HepG2 (cell line): ENCODE results near the gene DLG2. TPM values are rescaled to one million over a fixed set of nuclear protein-coding genes. Genes with fewer than 3 reads are reported as not detected.

Experiments used
- ATAC-seq: fragments of 200-7000 bp; cut with Tn5 transposase; 3 replicates; pipeline ENCODE4 v1.9.1; 2020; ENCODE audit warnings: mild to moderate bottlenecking, moderate library complexity
- BruUV-seq: library from RNA; stranded (reverse); fragments of 400-500 nt; replicated peaks from 2 replicates; lab custom pipeline; 2021; lab: Mats Ljungman, UMichigan
- CTCF ChIA-PET: fragments of 300-600 bp; formaldehyde crosslinking; extraction: SDS; loops from one replicate; lab custom pipeline; 2021; ENCODE audit warnings: low total read pairs, inconsistent platforms, low intra/inter-chr PET ratio; lab: Yijun Ruan, JAX
- POLR2A ChIA-PET: fragments of 350-600 bp; sonication (Branson Sonifier 250); formaldehyde crosslinking; loops from one replicate; lab custom pipeline; 2020; ENCODE audit warnings: antibody characterized with exemption, inconsistent platforms; lab: Yijun Ruan, JAX
- DNase-seq: peaks from one replicate; pipeline ENCODE4 v3.0.0-alpha.2; 2015; ENCODE audit warnings: low spot score
- FAIRE-seq: peaks from 3 replicates; lab custom pipeline; 2011; peaks lifted over from hg19 to GRCh38; lab: Jason Lieb, UNC
- H2AFZ ChIP-seq: one replicate; pipeline ENCODE4 v1.6.1; 2011; ENCODE audit warnings: low read length, inconsistent platforms
- H3K27ac ChIP-seq: fragments of 300-600 bp; 3 replicates; pipeline ENCODE4 v1.8.0; 2011; ENCODE audit warnings: mixed run types, mild to moderate bottlenecking, mixed read lengths, low read length, inconsistent platforms; ENCODE audit not compliant: insufficient read depth; ENCODE audit errors: extremely low read length
- H3K27me3 ChIP-seq, 2 experiments: fragments of 200-600 bp in 1 of 2; 2 replicates in 1 of 2; 3 replicates in 1 of 2; pipeline versions ENCODE4 v1.6.0 to v1.8.0; 2011; ENCODE audit warnings: low read length in 2 of 2, mild to moderate bottlenecking in 2 of 2, moderate library complexity in 2 of 2, inconsistent platforms in 1 of 2; ENCODE audit not compliant: insufficient read depth in 2 of 2, control insufficient read depth in 1 of 2
- H3K36me3 ChIP-seq, 2 experiments: fragments of 200-600 bp in 1 of 2; replicated peaks in 1 of 2; 2 replicates in 1 of 2; 3 replicates in 1 of 2; pipeline versions ENCODE4 v1.5.1 to v1.8.0; 2011; ENCODE audit warnings: low read length in 2 of 2, inconsistent platforms in 1 of 2; ENCODE audit not compliant: insufficient read depth in 2 of 2, control insufficient read depth in 1 of 2
- H3K4me1 ChIP-seq: 2 replicates; pipeline ENCODE4 v1.5.1; 2012; ENCODE audit warnings: low read length, inconsistent platforms; ENCODE audit not compliant: insufficient read depth
- H3K4me2 ChIP-seq: 2 replicates; pipeline ENCODE4 v1.6.0; 2011; ENCODE audit warnings: low read depth, low read length, inconsistent platforms
- H3K4me3 ChIP-seq, 3 experiments: fragments of 200-600 bp in 1 of 3; sonication (generic), shearing (Covaris generic) in 1 of 3; replicated peaks in 1 of 3; 2 replicates each; pipeline ENCODE4 v1.5.1; 2011 to 2016; ENCODE audit warnings: low read length in 3 of 3, inconsistent platforms in 2 of 3, low read depth in 2 of 3, mild to moderate bottlenecking in 2 of 3, control low read depth in 1 of 3, mixed read lengths in 1 of 3; ENCODE audit not compliant: insufficient read depth in 1 of 3
- H3K79me2 ChIP-seq: one replicate; pipeline ENCODE4 v1.6.1; 2011; ENCODE audit warnings: low read length, inconsistent platforms; ENCODE audit not compliant: insufficient read depth
- H3K9ac ChIP-seq: 2 replicates; pipeline ENCODE4 v1.6.0; 2011; ENCODE audit warnings: mild to moderate bottlenecking, low read depth, low read length, inconsistent platforms; ENCODE audit not compliant: insufficient read depth
- H3K9me3 ChIP-seq: 2 replicates; pipeline ENCODE4 v1.5.1; 2012; ENCODE audit warnings: mild to moderate bottlenecking, low read length
- H4K20me1 ChIP-seq: 2 replicates; pipeline ENCODE4 v1.6.0; 2011; ENCODE audit warnings: inconsistent platforms, mild to moderate bottlenecking, low read length, moderate library complexity; ENCODE audit not compliant: insufficient read depth
- ETV5 ChIP-seq: IDR thresholded peaks from 2 replicates; pipeline ENCODE4 v1.6.1; 2018; ENCODE audit warnings: missing biosample characterization, missing genetic modification reagents, inconsistent platforms, borderline replicate concordance
- FOXO4 ChIP-seq: sonication (generic); formaldehyde crosslinking; conservative IDR thresholded peaks from 2 replicates; pipeline ENCODE4 v1.8.1; 2023; ENCODE audit warnings: missing genetic modification reagents
- HMG20B ChIP-seq: conservative IDR thresholded peaks from 2 replicates; pipeline ENCODE4 v1.6.1; 2016; ENCODE audit warnings: missing genetic modification reagents, missing compliant biosample characterization
- HOXA9 ChIP-seq: sonication (generic); formaldehyde crosslinking; IDR thresholded peaks from 2 replicates; pipeline ENCODE4 v1.8.1; 2022; ENCODE audit warnings: missing genetic modification reagents, mild to moderate bottlenecking, moderate library complexity, borderline replicate concordance
- PAWR ChIP-seq: sonication (generic); formaldehyde crosslinking; IDR thresholded peaks from 2 replicates; pipeline ENCODE4 v1.4.0; 2020; ENCODE audit warnings: missing genetic modification reagents, mild to moderate bottlenecking, borderline replicate concordance
- SIN3A ChIP-seq: IDR thresholded peaks from 2 replicates; pipeline ENCODE4 v1.6.1; 2011; ENCODE audit warnings: low read depth, mild to moderate bottlenecking, control low read depth, low read length, borderline replicate concordance
- SRSF9 ChIP-seq: fragments of 200-400 bp; formaldehyde crosslinking; IDR thresholded peaks from 2 replicates; pipeline ENCODE4 v1.6.1; 2018; ENCODE audit warnings: borderline replicate concordance, mild to moderate bottlenecking, low read depth, low read length; ENCODE audit not compliant: insufficient read depth, poor library complexity, severe bottlenecking
- TFDP2 ChIP-seq: sonication (generic); formaldehyde crosslinking; IDR thresholded peaks from 2 replicates; pipeline ENCODE4 v1.4.0; 2020; ENCODE audit warnings: missing genetic modification reagents
- ZNF180 ChIP-seq: sonication (generic); formaldehyde crosslinking; IDR thresholded peaks from 2 replicates; pipeline ENCODE4 v1.4.0; 2020; ENCODE audit warnings: low read depth, missing genetic modification reagents, borderline replicate concordance
- ZNF235 ChIP-seq: sonication (generic); formaldehyde crosslinking; IDR thresholded peaks from 2 replicates; pipeline ENCODE4 v1.8.1; 2023; ENCODE audit warnings: mild to moderate bottlenecking, missing genetic modification reagents, borderline replicate concordance
- ZNF24 ChIP-seq: fragments of 450-650 bp; IDR thresholded peaks from 2 replicates; pipeline ENCODE4 v1.6.1; 2017; ENCODE audit warnings: antibody characterized with exemption, mild to moderate bottlenecking
- ZNF441 ChIP-seq: sonication (generic); formaldehyde crosslinking; IDR thresholded peaks from 2 replicates; pipeline ENCODE4 v1.7.0; 2021; ENCODE audit warnings: missing genetic modification reagents, borderline replicate concordance
- ZNF670 ChIP-seq: sonication (generic); formaldehyde crosslinking; IDR thresholded peaks from 2 replicates; pipeline ENCODE4 v1.8.0; 2022; ENCODE audit warnings: mild to moderate bottlenecking, missing genetic modification reagents, borderline replicate concordance
- ZNF710 ChIP-seq: sonication (generic); formaldehyde crosslinking; IDR thresholded peaks from 2 replicates; pipeline ENCODE4 v1.5.0; 2020; ENCODE audit warnings: mild to moderate bottlenecking, missing genetic modification reagents, borderline replicate concordance
- ZNF761 ChIP-seq: sonication (generic); formaldehyde crosslinking; conservative IDR thresholded peaks from 2 replicates; pipeline ENCODE4 v1.4.0; 2020; ENCODE audit warnings: mild to moderate bottlenecking, missing genetic modification reagents
- ZNF839 ChIP-seq: sonication (generic); formaldehyde crosslinking; IDR thresholded peaks from 2 replicates; pipeline ENCODE4 v1.4.0; 2020; ENCODE audit warnings: missing genetic modification reagents, mild to moderate bottlenecking, borderline replicate concordance
- WGBS: methylation state at CpG from one replicate; pipeline ENCODE4 v1.1.6; 2017; ENCODE audit warnings: low lambda C conversion rate; 5-methylcytosine and 5-hydroxymethylcytosine counted together
- in situ Hi-C: cut with HindIII; loops from 2 replicates; pipeline ENCODE4 v1.10.0; 2017; ENCODE audit warnings: low pct_unique_long_range_greater_than_20kb; ENCODE audit not compliant: extremely low pct_ligation_motif_present
- intact Hi-C: fragments of 100-400 bp; cut with micrococcal nuclease; formaldehyde crosslinking; loops from one replicate; pipeline ENCODE4 v1.10.0; 2022; ENCODE audit not compliant: unreplicated experiment
- polyA plus RNA-seq, 8 experiments: library from polyadenylated mRNA; depleted of rRNA in 3 of 8; stranded (reverse) in 7 of 8; unstranded in 1 of 8; fragments of >200 nt; fragmentation: Illumina TruSeq in 4 of 8; extraction: Trizol in 4 of 8; gene quantifications; 2 replicates each; pipeline versions ENCODE4 v1.2.1 to v1.2.3, GENCODE V29; 2011 to 2016; ENCODE audit warnings: low read depth in 4 of 8, missing spikeins in 1 of 8, mixed read lengths in 1 of 8; ENCODE audit not compliant: insufficient read depth in 1 of 8
- total RNA-seq, 5 experiments: library from RNA; depleted of rRNA; stranded (reverse); fragments of >200 nt; fragmentation: Illumina TruSeq; extraction: Trizol; gene quantifications; 2 replicates each; pipeline ENCODE4 v1.2.3, GENCODE V29; 2016; ENCODE audit warnings: low read depth in 1 of 5

DLG2 gene
- total and polyA plus RNA-seq, 2 of the 13 experiments (the other 11 are each of a cell fraction or from before 2014, with no cell fraction given), result 0.46 to 1.0 TPM

GRCh38 chr11:85385111-85385510 lies 242.0 kb downstream of the DLG2 start:
- no peaks in the 10 kb centered on the region for H3K79me2 ChIP-seq
- ChIA-PET POLR2A (no interaction called here), CTCF (no interaction called here)
- H4K20me1 ChIP-seq, result no peaks in the 10 kb centered on the region
- in situ Hi-C loops (no loop called here), intact Hi-C loops (no loop called here)
- BruUV-seq, result no TSS peak
- no peak overlapping the region for H3K4me3 ChIP-seq
- WGBS, result 0% methylated on average over 1 of the region's 1 CpG
- H2AFZ ChIP-seq, result no peak overlapping the region
- FAIRE-seq (no peak), ATAC-seq (no peak), DNase-seq (no peak)
- H3K9me3 ChIP-seq, result no peaks in the 10 kb centered on the region
- no peak overlapping the region for H3K27ac ChIP-seq
- H3K9ac ChIP-seq, result no peak overlapping the region
- TF ChIP-seq SIN3A (no peak), ZNF710 (CRISPR knock-in tag) (no peak), TFDP2 (CRISPR knock-in tag) (no peak), ETV5 (CRISPR knock-in tag) (no peak), HOXA9 (CRISPR knock-in tag) (no peak), ZNF180 (CRISPR knock-in tag) (no peak), PAWR (CRISPR knock-in tag) (no peak), SRSF9 (no peak), ZNF24 (no peak), HMG20B (CRISPR knock-in tag) (no peak), ZNF839 (CRISPR knock-in tag) (no peak), ZNF670 (CRISPR knock-in tag) (no peak), FOXO4 (CRISPR knock-in tag) (no peak), ZNF761 (CRISPR knock-in tag) (no peak), ZNF235 (CRISPR knock-in tag) (no peak), ZNF441 (CRISPR knock-in tag) (no peak)
- H3K4me1 ChIP-seq, result no peaks in the 10 kb centered on the region
- no peak overlapping the region for H3K4me2 ChIP-seq
- no peaks in the 10 kb centered on the region for H3K27me3 ChIP-seq
- no peaks in the 10 kb centered on the region for H3K36me3 ChIP-seq
